ENCODE results near the gene TCAIM. TPM values are rescaled to one million over a fixed set of nuclear protein-coding genes. Genes with fewer than 3 reads are reported as not detected.

Gene TCAIM
- polyA plus RNA-seq, 1 experiment, result 29.6 TPM

- Histone ChIP-seq H3K4me3 (ENCODE audit: low read depth, low read length) (no peak overlapping the region), H3K27me3 (ENCODE audit: control insufficient read depth, insufficient read depth, low read length) (no peaks in the 10 kb centered on the region), H3K9me3 (ENCODE audit: control insufficient read depth, insufficient read depth, low read length) (no peaks in the 10 kb centered on the region), H3K27ac (ENCODE audit: low read depth, low read length) (no peak overlapping the region)
- DNase-seq (ENCODE audit: low read depth, low spot score), result no peak
- CTCF ChIA-PET, result no interaction called here
- TF ChIP-seq CTCF (IDR thresholded peaks at IDR 0.05; ENCODE audit: low read depth, low read length), result no peak
- POLR2A ChIA-PET, result no interaction called here
Measured at GRCh38 chr3:44375450-44375849, 36.9 kb downstream of the TCAIM start.

GRCh38 chr3:44387404-44387803, 48.8 kb downstream of the TCAIM start:
- no peak for DNase-seq (ENCODE audit: low read depth, low spot score)
- CTCF ChIA-PET, result no interaction called here
- POLR2A ChIA-PET, result no interaction called here

GRCh38 chr3:44392489-44392888, 53.9 kb downstream of the TCAIM start:
- no peaks in the 10 kb centered on the region for H3K27me3 ChIP-seq (ENCODE audit: control insufficient read depth, insufficient read depth, low read length)
- DNase-seq (ENCODE audit: low read depth, low spot score), result no peak
- CTCF ChIA-PET, result no interaction called here
- H3K27ac ChIP-seq (ENCODE audit: low read depth, low read length), result no peak overlapping the region
- POLR2A ChIA-PET, result no interaction called here
- no peak overlapping the region for H3K4me3 ChIP-seq (ENCODE audit: low read depth, low read length)
- TF ChIP-seq CTCF (IDR thresholded peaks at IDR 0.05; ENCODE audit: low read depth, low read length), result no peak
- peaks cover 2% of the 10 kb centered on the region for H3K9me3 ChIP-seq (ENCODE audit: control insufficient read depth, insufficient read depth, low read length)

More at GRCh38 chr3:44387404-44387803, 48.8 kb downstream of the TCAIM start:
- Histone ChIP-seq H3K9me3 (ENCODE audit: control insufficient read depth, insufficient read depth, low read length) (peaks cover 17% of the 10 kb centered on the region), H3K27ac (ENCODE audit: low read depth, low read length) (no peak overlapping the region), H3K27me3 (ENCODE audit: control insufficient read depth, insufficient read depth, low read length) (no peaks in the 10 kb centered on the region), H3K4me3 (ENCODE audit: low read depth, low read length) (no peak overlapping the region)
- TF ChIP-seq CTCF (IDR thresholded peaks at IDR 0.05; ENCODE audit: low read depth, low read length), result no peak

GRCh38 chr3:44395714-44396113, 57.1 kb downstream of the TCAIM start:
- H3K4me3 ChIP-seq (ENCODE audit: low read depth, low read length), result no peak overlapping the region
- CTCF ChIA-PET, result interaction anchor here (1.1 to 1.3 kb wide), 2 partner anchors 53 to 72 kb away, joined by 3 to 5 read pairs; no protein-coding TSS in a partner anchor
- POLR2A ChIA-PET, result no interaction called here

More at GRCh38 chr3:44395714-44396113, 57.1 kb downstream of the TCAIM start:
- no peak overlapping the region for H3K27ac ChIP-seq (ENCODE audit: low read depth, low read length)
- TF ChIP-seq CTCF (IDR thresholded peaks at IDR 0.05; ENCODE audit: low read depth, low read length), result no peak
- no peaks in the 10 kb centered on the region for H3K27me3 ChIP-seq (ENCODE audit: control insufficient read depth, insufficient read depth, low read length)
- H3K9me3 ChIP-seq (ENCODE audit: control insufficient read depth, insufficient read depth, low read length), result no peaks in the 10 kb centered on the region
- DNase-seq (ENCODE audit: low read depth, low spot score), result no peak
